Hippocampal formation (tissue), 2 donors: ENCODE results near the gene TEAD3.
A peak's percentile ranks its signal among the peaks of the same experiment; 100 is the strongest.

ENCODE experiments used
- DNase-seq, 2 donors: peaks; one replicate each; lab custom pipeline; 2025; lab: John Stamatoyannopoulos, UW

The TEAD3 gene

GRCh38 chr6:35475573-35475972 is 21.3 kb downstream of the TEAD3 start:
- no peak for DNase-seq

- DNase-seq = no peak
These were observed 21.8 kb downstream of the TEAD3 start for GRCh38 chr6:35474942-35475570.

- DNase-seq = no peak
These were observed 22.5 kb downstream of the TEAD3 start for GRCh38 chr6:35474131-35474941.

GRCh38 chr6:35473850-35474130 is 23.1 kb downstream of the TEAD3 start:
- DNase-seq = no peak

GRCh38 chr6:35473075-35473849 is 23.6 kb downstream of the TEAD3 start:
- DNase-seq = no peak

- DNase-seq = no peak
These were observed 25.0 kb downstream of the TEAD3 start for GRCh38 chr6:35471836-35472345.

GRCh38 chr6:35470663-35471120 is 26.2 kb downstream of the TEAD3 start:
- DNase-seq = no peak

- DNase-seq = no peak
These were observed 26.9 kb downstream of the TEAD3 start for GRCh38 chr6:35469751-35470662.

- DNase-seq = no peak
These were observed 27.7 kb downstream of the TEAD3 start for GRCh38 chr6:35468980-35469750.

GRCh38 chr6:35468181-35468979 is 28.5 kb downstream of the TEAD3 start, which contains the start of gene RPL10A:
Gene RPL10A, plus strand, starts transcription at chr6:35468401. Its CDS starts 34 bp downstream, at chr6:35468435.
- DNase-seq = peak; percentile 91 to 92

- no peak for DNase-seq
These were observed 31.2 kb downstream of the TEAD3 start for GRCh38 chr6:35465646-35466045.

GRCh38 chr6:35463292-35463691 is 33.6 kb downstream of the TEAD3 start:
- no peak for DNase-seq

- no peak for DNase-seq
These were observed 35.6 kb downstream of the TEAD3 start for GRCh38 chr6:35461270-35461669.

GRCh38 chr6:35457907-35458306 is 39.0 kb downstream of the TEAD3 start:
- no peak for DNase-seq

- no peak for DNase-seq
These were observed 42.3 kb downstream of the TEAD3 start for GRCh38 chr6:35454391-35455110.

- DNase-seq = no peak
These were observed 43.6 kb downstream of the TEAD3 start for GRCh38 chr6:35453236-35453635.

- peak; percentile 72 to 90 for DNase-seq
These were observed 44.4 kb downstream of the TEAD3 start, which contains the start of gene FANCE for GRCh38 chr6:35452183-35453090. Gene FANCE, plus strand, starts transcription at chr6:35452338. Its CDS starts 208 bp downstream, at chr6:35452546.
